IMR-90 (cell line): ENCODE data around the gene DHCR7. TPM values are rescaled to one million over a fixed set of nuclear protein-coding genes. Genes with fewer than 3 reads are reported as not detected.

ENCODE experiments used
- ATAC-seq: fragments of 200-7000 bp; cut with Tn5 transposase; 2 replicates; pipeline ENCODE4 v1.9.1; 2020; ENCODE audit warnings: low read depth, mild to moderate bottlenecking, moderate library complexity
- BruUV-seq: library from RNA; stranded (reverse); fragments of 400-500 nt; replicated peaks from 2 replicates; lab custom pipeline; 2021; lab: Mats Ljungman, UMichigan
- CTCF ChIA-PET: fragments of 300-600 bp; formaldehyde crosslinking; extraction: SDS; loops from one replicate; lab custom pipeline; 2021; ENCODE audit warnings: antibody characterized with exemption; lab: Yijun Ruan, JAX
- POLR2A ChIA-PET: fragments of 300-600 bp; sonication (Branson Sonifier 250); formaldehyde crosslinking; loops from one replicate; lab custom pipeline; 2022; ENCODE audit warnings: antibody characterized with exemption; ENCODE audit not compliant: unreplicated experiment; lab: Charles Lee
- DNase-seq: peaks from one replicate; pipeline ENCODE4 v3.0.0; 2013
- H2AFZ ChIP-seq: replicated peaks from 2 replicates; pipeline ENCODE3; 2013; ENCODE audit warnings: low read length, mild to moderate bottlenecking; ENCODE audit not compliant: poor library complexity
- H2AK5ac ChIP-seq: 2 replicates; pipeline ENCODE4 v1.6.1; 2013; ENCODE audit warnings: low read depth, low read length, inconsistent platforms
- H2AK9ac ChIP-seq: replicated peaks from 2 replicates; pipeline ENCODE3; 2013; ENCODE audit warnings: mild to moderate bottlenecking, low read depth, low read length, moderate library complexity; ENCODE audit not compliant: poor library complexity
- H2BK120ac ChIP-seq: 2 replicates; pipeline ENCODE4 v1.6.1; 2013; ENCODE audit warnings: low read depth, low read length, inconsistent platforms
- H2BK15ac ChIP-seq: 3 replicates; pipeline ENCODE4 v1.6.1; 2013; ENCODE audit warnings: low read depth, low read length, inconsistent platforms
- H2BK20ac ChIP-seq: 2 replicates; pipeline ENCODE4 v1.6.1; 2013; ENCODE audit warnings: low read depth, mild to moderate bottlenecking, inconsistent platforms, low read length, moderate library complexity
- H2BK5ac ChIP-seq: 2 replicates; pipeline ENCODE4 v1.6.1; 2013; ENCODE audit warnings: mild to moderate bottlenecking, low read depth, low read length, inconsistent platforms; ENCODE audit not compliant: poor library complexity, severe bottlenecking
- H3K14ac ChIP-seq: replicated peaks from 2 replicates; pipeline ENCODE4 v1.6.1; 2013; ENCODE audit warnings: low read depth, low read length, inconsistent platforms
- H3K18ac ChIP-seq: 2 replicates; pipeline ENCODE4 v1.6.1; 2013; ENCODE audit warnings: low read depth, low read length, control low read depth
- H3K23ac ChIP-seq: 2 replicates; pipeline ENCODE4 v1.6.1; 2013; ENCODE audit warnings: low read depth, low read length, inconsistent platforms
- H3K27ac ChIP-seq: 2 replicates; pipeline ENCODE4 v1.5.1; 2013; ENCODE audit warnings: mild to moderate bottlenecking, control low read depth, low read length; ENCODE audit not compliant: insufficient read depth
- H3K27me3 ChIP-seq: 2 replicates; pipeline ENCODE4 v1.6.1; 2013; ENCODE audit warnings: low read length; ENCODE audit not compliant: control insufficient read depth, insufficient read depth
- H3K36me3 ChIP-seq: 2 replicates; pipeline ENCODE4 v1.6.1; 2013; ENCODE audit warnings: low read length, mixed read lengths; ENCODE audit not compliant: control insufficient read depth, insufficient read depth
- H3K4ac ChIP-seq: 2 replicates; pipeline ENCODE4 v1.6.1; 2013; ENCODE audit warnings: low read depth, low read length, inconsistent platforms
- H3K4me1 ChIP-seq: 2 replicates; pipeline ENCODE4 v1.6.1; 2013; ENCODE audit warnings: low read length, mixed read lengths; ENCODE audit not compliant: control insufficient read depth, insufficient read depth
- H3K4me2 ChIP-seq: 2 replicates; pipeline ENCODE4 v1.6.1; 2013; ENCODE audit warnings: low read depth, mild to moderate bottlenecking, control low read depth, low read length, moderate library complexity
- H3K4me3 ChIP-seq: 2 replicates; pipeline ENCODE4 v1.5.1; 2013; ENCODE audit warnings: low read depth, mild to moderate bottlenecking, control low read depth, low read length, moderate library complexity; ENCODE audit not compliant: insufficient read depth
- H3K56ac ChIP-seq: 2 replicates; pipeline ENCODE4 v1.6.1; 2013; ENCODE audit warnings: low read length, inconsistent platforms; ENCODE audit not compliant: insufficient read depth; ENCODE audit errors: extremely low read depth
- H3K79me1 ChIP-seq, 2 experiments: 2 replicates each; pipeline ENCODE4 v1.6.1; 2013; ENCODE audit warnings: low read length in 2 of 2, inconsistent platforms in 1 of 2, low read depth in 1 of 2
- H3K9ac ChIP-seq: 2 replicates; pipeline ENCODE4 v1.6.1; 2013; ENCODE audit warnings: low read depth, low read length, control low read depth
- H3K9me1 ChIP-seq: 2 replicates; pipeline ENCODE4 v1.6.1; 2013; ENCODE audit warnings: low read length, inconsistent platforms; ENCODE audit not compliant: insufficient read depth
- H3K9me3 ChIP-seq: 2 replicates; pipeline ENCODE4 v1.6.1; 2013; ENCODE audit warnings: low read length; ENCODE audit not compliant: control insufficient read depth, insufficient read depth
- H4K20me1 ChIP-seq: 2 replicates; pipeline ENCODE4 v1.6.1; 2013; ENCODE audit warnings: low read length, inconsistent platforms; ENCODE audit not compliant: insufficient read depth
- H4K5ac ChIP-seq: 2 replicates; pipeline ENCODE4 v1.6.1; 2013; ENCODE audit warnings: mild to moderate bottlenecking, low read depth, low read length, control low read depth
- H4K8ac ChIP-seq, 2 experiments: 2 replicates each; pipeline ENCODE4 v1.6.1; 2013; ENCODE audit warnings: low read depth in 2 of 2, low read length in 2 of 2, control low read depth in 1 of 2, inconsistent platforms in 1 of 2
- H4K91ac ChIP-seq: 2 replicates; pipeline ENCODE4 v1.6.1; 2013; ENCODE audit warnings: low read depth, low read length, inconsistent platforms; ENCODE audit not compliant: insufficient read depth
- BHLHE40 ChIP-seq: fragments of 150-350 bp; IDR thresholded peaks from 2 replicates; pipeline ENCODE4 v1.6.1; 2016; ENCODE audit warnings: mild to moderate bottlenecking, low read depth, low read length
- CHD1 ChIP-seq: IDR thresholded peaks from 2 replicates; pipeline ENCODE4 v1.6.1; 2012; ENCODE audit warnings: low read depth, low read length, improper control_type of control experiment
- CTCF ChIP-seq: conservative IDR thresholded peaks from 2 replicates; pipeline ENCODE4 v1.5.1; 2012; ENCODE audit warnings: mild to moderate bottlenecking, low read depth, low read length, improper control_type of control experiment
- ELK1 ChIP-seq: fragments of 150-350 bp; IDR thresholded peaks from 2 replicates; pipeline ENCODE4 v1.6.1; 2016; ENCODE audit warnings: low read depth, mild to moderate bottlenecking, low read length, moderate library complexity, borderline replicate concordance
- FOS ChIP-seq: fragments of 150-350 bp; IDR thresholded peaks from 2 replicates; pipeline ENCODE4 v1.6.1; 2016; ENCODE audit warnings: low read depth, low read length
- MAFK ChIP-seq: IDR thresholded peaks from 2 replicates; pipeline ENCODE4 v1.6.1; 2012; ENCODE audit warnings: low read depth, low read length, improper control_type of control experiment
- MAZ ChIP-seq: IDR thresholded peaks from 2 replicates; pipeline ENCODE4 v1.6.1; 2012; ENCODE audit warnings: low read depth, mild to moderate bottlenecking, low read length, improper control_type of control experiment, moderate library complexity, borderline replicate concordance
- NFE2L2 ChIP-seq: fragments of 150-350 bp; IDR thresholded peaks from 2 replicates; pipeline ENCODE4 v1.6.1; 2016; ENCODE audit warnings: low read depth, mild to moderate bottlenecking, low read length
- POLR2A ChIP-seq: IDR thresholded peaks from 2 replicates; pipeline ENCODE4 v1.6.1; 2012; ENCODE audit warnings: mild to moderate bottlenecking, low read depth, low read length
- RCOR1 ChIP-seq: IDR thresholded peaks from 2 replicates; pipeline ENCODE4 v1.6.1; 2012; ENCODE audit warnings: mild to moderate bottlenecking, low read length, improper control_type of control experiment; ENCODE audit not compliant: insufficient replicate concordance
- RFX5 ChIP-seq: IDR thresholded peaks from 2 replicates; pipeline ENCODE4 v1.8.0; 2012; ENCODE audit warnings: low read depth, mild to moderate bottlenecking, low read length, moderate library complexity
- SMC3 ChIP-seq: fragments of 150-350 bp; IDR thresholded peaks from 2 replicates; pipeline ENCODE4 v1.6.1; 2016; ENCODE audit warnings: low read depth, mild to moderate bottlenecking, antibody characterized with exemption, low read length, moderate library complexity
- USF2 ChIP-seq: fragments of 150-350 bp; IDR thresholded peaks from 2 replicates; pipeline ENCODE4 v1.6.1; 2017; ENCODE audit warnings: mild to moderate bottlenecking, antibody characterized with exemption, low read length, low read depth
- WGBS, 2 experiments: methylation state at CpG; one replicate each; pipeline versions ENCODE4 v1.1.5 to v1.1.7; 2013; ENCODE audit warnings: missing lambda C conversion rate in 2 of 2; ENCODE audit not compliant: insufficient read length in 1 of 2; ENCODE audit errors: extremely low coverage in 2 of 2; 5-methylcytosine and 5-hydroxymethylcytosine counted together
- dilution Hi-C: fragments of 300-500 bp; cut with HindIII; formaldehyde crosslinking; loops from one replicate; pipeline ENCODE4 v1.14.3; 2018; ENCODE audit warnings: low sequenced_read_pairs; ENCODE audit not compliant: unreplicated experiment
- in situ Hi-C: fragments of 300-500 bp; cut with MboI; formaldehyde crosslinking; loops from 3 replicates; pipeline ENCODE4 v1.14.3; 2019; ENCODE audit warnings: low sequenced_read_pairs, inconsistent platforms, mixed read lengths
- intact Hi-C: fragments of 100-400 bp; cut with micrococcal nuclease; formaldehyde crosslinking; loops from 2 replicates; pipeline ENCODE4 v1.10.0; 2022
- polyA plus RNA-seq, 3 experiments: library from polyadenylated mRNA; depleted of rRNA; stranded (reverse); fragments of >200 nt; gene quantifications; 2 replicates each; pipeline ENCODE4 v1.2.3, GENCODE V29; 2012; ENCODE audit warnings: low replicate concordance in 1 of 3
- total RNA-seq: library from RNA; depleted of rRNA; stranded (reverse); fragments of >200 nt; gene quantifications from 2 replicates; pipeline ENCODE4 v1.2.3, GENCODE V29; 2012

Gene DHCR7
- total and polyA plus RNA-seq, 2 of the 4 experiments (the other 2 are of a cell fraction), result 22.0 to 43.3 TPM

- intact Hi-C loops, result loop anchor here (10.0 kb wide), 1 partner anchor 297 kb away; no protein-coding TSS in a partner anchor
- no peaks in the 10 kb centered on the region for H3K9me3 ChIP-seq
- POLR2A ChIA-PET, result no interaction called here
- no peaks in the 10 kb centered on the region for H3K9me1 ChIP-seq
- in situ Hi-C loops, result no loop called here
- no peak overlapping the region for H2BK5ac ChIP-seq
- no peak overlapping the region for H3K4me3 ChIP-seq
- no peak overlapping the region for H3K23ac ChIP-seq
- H2BK120ac ChIP-seq, result no peak overlapping the region
- WGBS, 2 experiments, result 76% methylated on average over 2 of the region's 12 CpGs; no CpG with 5 or more reads in 1 of the 2 experiments
- no TSS peak for BruUV-seq
- no peak overlapping the region for H3K9ac ChIP-seq
- H3K4me2 ChIP-seq, result no peak overlapping the region
- TF ChIP-seq CTCF, result no peak
- no peak for TF ChIP-seq POLR2A
- TF ChIP-seq RFX5, result no peak
- no peak for TF ChIP-seq MAZ
- no peak for TF ChIP-seq FOS
- TF ChIP-seq CHD1, result no peak
- no peak for TF ChIP-seq SMC3
- TF ChIP-seq RCOR1, result no peak
- no peak for TF ChIP-seq NFE2L2
- TF ChIP-seq MAFK, result no peak
- TF ChIP-seq USF2, result no peak
- TF ChIP-seq BHLHE40, result no peak
- no peak for TF ChIP-seq ELK1
- H2AK9ac ChIP-seq, result no peak overlapping the region
- H4K8ac ChIP-seq, result no peak overlapping the region
- H3K18ac ChIP-seq, result no peak overlapping the region
- no peak for DNase-seq
- no peak overlapping the region for H2BK20ac ChIP-seq
- H3K14ac ChIP-seq, result no peak overlapping the region
- no peak overlapping the region for H3K4ac ChIP-seq
- ATAC-seq, result no peak
- no peak overlapping the region for H2AFZ ChIP-seq
- H3K4me1 ChIP-seq, result no peaks in the 10 kb centered on the region
- peaks cover 17% of the 10 kb centered on the region for H3K27me3 ChIP-seq
- no peak overlapping the region for H4K91ac ChIP-seq
- CTCF ChIA-PET, result no interaction called here
- no peak overlapping the region for H2BK15ac ChIP-seq
- dilution Hi-C loops, result no loop called here
- H3K56ac ChIP-seq, result no peak overlapping the region
- no peak overlapping the region for H3K27ac ChIP-seq
- H4K5ac ChIP-seq, result no peak overlapping the region
- H4K20me1 ChIP-seq, result no peaks in the 10 kb centered on the region
- H3K79me1 ChIP-seq, result no peaks in the 10 kb centered on the region
- H2AK5ac ChIP-seq, result no peak overlapping the region
- H3K36me3 ChIP-seq, result no peaks in the 10 kb centered on the region
Measured at GRCh38 chr11:71421392-71421950, 26.7 kb downstream of the DHCR7 start.
